HepG2 (cell line): ENCODE results near the gene UAP1L1. TPM values are rescaled to one million over a fixed set of nuclear protein-coding genes. Genes with fewer than 3 reads are reported as not detected.

ENCODE experiments used
- ATAC-seq: fragments of 200-7000 bp; cut with Tn5 transposase; 3 replicates; pipeline ENCODE4 v1.9.1; 2020; ENCODE audit warnings: mild to moderate bottlenecking, moderate library complexity
- BruUV-seq: library from RNA; stranded (reverse); fragments of 400-500 nt; replicated peaks from 2 replicates; lab custom pipeline; 2021; lab: Mats Ljungman, UMichigan
- CTCF ChIA-PET: fragments of 300-600 bp; formaldehyde crosslinking; extraction: SDS; loops from one replicate; lab custom pipeline; 2021; ENCODE audit warnings: low total read pairs, inconsistent platforms, low intra/inter-chr PET ratio; lab: Yijun Ruan, JAX
- POLR2A ChIA-PET: fragments of 350-600 bp; sonication (Branson Sonifier 250); formaldehyde crosslinking; loops from one replicate; lab custom pipeline; 2020; ENCODE audit warnings: antibody characterized with exemption, inconsistent platforms; lab: Yijun Ruan, JAX
- DNase-seq: peaks from one replicate; pipeline ENCODE4 v3.0.0-alpha.2; 2015; ENCODE audit warnings: low spot score
- FAIRE-seq: peaks from 3 replicates; lab custom pipeline; 2011; peaks lifted over from hg19 to GRCh38; lab: Jason Lieb, UNC
- H2AFZ ChIP-seq: one replicate; pipeline ENCODE4 v1.6.1; 2011; ENCODE audit warnings: low read length, inconsistent platforms
- H3K27ac ChIP-seq: fragments of 300-600 bp; 3 replicates; pipeline ENCODE4 v1.8.0; 2011; ENCODE audit warnings: mixed run types, mild to moderate bottlenecking, mixed read lengths, low read length, inconsistent platforms; ENCODE audit not compliant: insufficient read depth; ENCODE audit errors: extremely low read length
- H3K27me3 ChIP-seq, 2 experiments: fragments of 200-600 bp in 1 of 2; 2 replicates in 1 of 2; 3 replicates in 1 of 2; pipeline versions ENCODE4 v1.6.0 to v1.8.0; 2011; ENCODE audit warnings: low read length in 2 of 2, mild to moderate bottlenecking in 2 of 2, moderate library complexity in 2 of 2, inconsistent platforms in 1 of 2; ENCODE audit not compliant: insufficient read depth in 2 of 2, control insufficient read depth in 1 of 2
- H3K36me3 ChIP-seq, 2 experiments: fragments of 200-600 bp in 1 of 2; replicated peaks in 1 of 2; 2 replicates in 1 of 2; 3 replicates in 1 of 2; pipeline versions ENCODE4 v1.5.1 to v1.8.0; 2011; ENCODE audit warnings: low read length in 2 of 2, inconsistent platforms in 1 of 2; ENCODE audit not compliant: insufficient read depth in 2 of 2, control insufficient read depth in 1 of 2
- H3K4me1 ChIP-seq: 2 replicates; pipeline ENCODE4 v1.5.1; 2012; ENCODE audit warnings: low read length, inconsistent platforms; ENCODE audit not compliant: insufficient read depth
- H3K4me2 ChIP-seq: 2 replicates; pipeline ENCODE4 v1.6.0; 2011; ENCODE audit warnings: low read depth, low read length, inconsistent platforms
- H3K4me3 ChIP-seq, 3 experiments: fragments of 200-600 bp in 1 of 3; sonication (generic), shearing (Covaris generic) in 1 of 3; replicated peaks in 1 of 3; 2 replicates each; pipeline ENCODE4 v1.5.1; 2011 to 2016; ENCODE audit warnings: low read length in 3 of 3, inconsistent platforms in 2 of 3, low read depth in 2 of 3, mild to moderate bottlenecking in 2 of 3, control low read depth in 1 of 3, mixed read lengths in 1 of 3; ENCODE audit not compliant: insufficient read depth in 1 of 3
- H3K79me2 ChIP-seq: one replicate; pipeline ENCODE4 v1.6.1; 2011; ENCODE audit warnings: low read length, inconsistent platforms; ENCODE audit not compliant: insufficient read depth
- H3K9ac ChIP-seq: 2 replicates; pipeline ENCODE4 v1.6.0; 2011; ENCODE audit warnings: mild to moderate bottlenecking, low read depth, low read length, inconsistent platforms; ENCODE audit not compliant: insufficient read depth
- H3K9me3 ChIP-seq: 2 replicates; pipeline ENCODE4 v1.5.1; 2012; ENCODE audit warnings: mild to moderate bottlenecking, low read length
- H4K20me1 ChIP-seq: 2 replicates; pipeline ENCODE4 v1.6.0; 2011; ENCODE audit warnings: inconsistent platforms, mild to moderate bottlenecking, low read length, moderate library complexity; ENCODE audit not compliant: insufficient read depth
- AKAP8 ChIP-seq: sonication (generic); formaldehyde crosslinking; IDR thresholded peaks from 2 replicates; pipeline ENCODE4 v1.5.1; 2020; ENCODE audit warnings: mild to moderate bottlenecking, missing genetic modification reagents
- BHLHE40 ChIP-seq: IDR thresholded peaks from 2 replicates; pipeline ENCODE4 v1.6.1; 2011; ENCODE audit warnings: low read length, improper control_type of control experiment
- FOXO1 ChIP-seq: sonication (generic); formaldehyde crosslinking; IDR thresholded peaks from 2 replicates; pipeline ENCODE4 v1.4.0; 2020; ENCODE audit warnings: missing genetic modification reagents
- HES4 ChIP-seq: sonication (generic); formaldehyde crosslinking; IDR thresholded peaks from 2 replicates; pipeline ENCODE4 v1.9.0; 2021; ENCODE audit warnings: mild to moderate bottlenecking, missing genetic modification reagents, borderline replicate concordance
- HINFP ChIP-seq: sonication (generic); formaldehyde crosslinking; IDR thresholded peaks from 2 replicates; pipeline ENCODE4 v1.4.0; 2020; ENCODE audit warnings: low read depth, mild to moderate bottlenecking, missing genetic modification reagents
- MAFG ChIP-seq: sonication (generic); formaldehyde crosslinking; IDR thresholded peaks from 2 replicates; pipeline ENCODE4 v1.5.1; 2020; ENCODE audit warnings: mild to moderate bottlenecking, missing genetic modification reagents
- NFIC ChIP-seq: IDR thresholded peaks from 2 replicates; pipeline ENCODE4 v1.6.1; 2012; ENCODE audit warnings: mild to moderate bottlenecking, low read length, inconsistent platforms
- TRAFD1 ChIP-seq: sonication (generic); formaldehyde crosslinking; IDR thresholded peaks from 2 replicates; pipeline ENCODE4 v1.5.1; 2020; ENCODE audit warnings: missing genetic modification reagents, mild to moderate bottlenecking, borderline replicate concordance
- ZBTB38 ChIP-seq: sonication (generic); formaldehyde crosslinking; IDR thresholded peaks from 2 replicates; pipeline ENCODE4 v1.5.1; 2020; ENCODE audit warnings: mild to moderate bottlenecking, missing genetic modification reagents
- ZFP41 ChIP-seq: sonication (generic); formaldehyde crosslinking; IDR thresholded peaks from 2 replicates; pipeline ENCODE4 v1.4.0; 2020; ENCODE audit warnings: mild to moderate bottlenecking, missing genetic modification reagents, borderline replicate concordance
- ZKSCAN8 ChIP-seq: IDR thresholded peaks from 2 replicates; pipeline ENCODE4 v1.6.1; 2016; ENCODE audit warnings: borderline replicate concordance, missing genetic modification reagents, missing compliant biosample characterization
- ZNF101 ChIP-seq: sonication (generic); formaldehyde crosslinking; IDR thresholded peaks from 2 replicates; pipeline ENCODE4 v1.4.0; 2020; ENCODE audit warnings: mild to moderate bottlenecking, low read depth, missing genetic modification reagents, borderline replicate concordance
- ZNF207 ChIP-seq: fragments of 450-650 bp; IDR thresholded peaks from 2 replicates; pipeline ENCODE4 v1.6.1; 2016; ENCODE audit warnings: antibody characterized with exemption, borderline replicate concordance
- ZNF260 ChIP-seq: sonication (generic); formaldehyde crosslinking; IDR thresholded peaks from 2 replicates; pipeline ENCODE4 v1.4.0; 2020; ENCODE audit warnings: missing genetic modification reagents, low read depth, mild to moderate bottlenecking, borderline replicate concordance
- ZNF275 ChIP-seq: sonication (generic); formaldehyde crosslinking; IDR thresholded peaks from 2 replicates; pipeline ENCODE4 v1.8.0; 2022; ENCODE audit warnings: missing genetic modification reagents, mild to moderate bottlenecking, inconsistent platforms, borderline replicate concordance
- ZNF572 ChIP-seq: sonication (generic); formaldehyde crosslinking; IDR thresholded peaks from 2 replicates; pipeline ENCODE4 v1.5.1; 2020; ENCODE audit warnings: mild to moderate bottlenecking, missing genetic modification reagents
- WGBS: methylation state at CpG from one replicate; pipeline ENCODE4 v1.1.6; 2017; ENCODE audit warnings: low lambda C conversion rate; 5-methylcytosine and 5-hydroxymethylcytosine counted together
- in situ Hi-C: cut with HindIII; loops from 2 replicates; pipeline ENCODE4 v1.10.0; 2017; ENCODE audit warnings: low pct_unique_long_range_greater_than_20kb; ENCODE audit not compliant: extremely low pct_ligation_motif_present
- intact Hi-C: fragments of 100-400 bp; cut with micrococcal nuclease; formaldehyde crosslinking; loops from one replicate; pipeline ENCODE4 v1.10.0; 2022; ENCODE audit not compliant: unreplicated experiment
- polyA plus RNA-seq, 8 experiments: library from polyadenylated mRNA; depleted of rRNA in 3 of 8; stranded (reverse) in 7 of 8; unstranded in 1 of 8; fragments of >200 nt; fragmentation: Illumina TruSeq in 4 of 8; extraction: Trizol in 4 of 8; gene quantifications; 2 replicates each; pipeline versions ENCODE4 v1.2.1 to v1.2.3, GENCODE V29; 2011 to 2016; ENCODE audit warnings: low read depth in 4 of 8, missing spikeins in 1 of 8, mixed read lengths in 1 of 8; ENCODE audit not compliant: insufficient read depth in 1 of 8
- total RNA-seq, 5 experiments: library from RNA; depleted of rRNA; stranded (reverse); fragments of >200 nt; fragmentation: Illumina TruSeq; extraction: Trizol; gene quantifications; 2 replicates each; pipeline ENCODE4 v1.2.3, GENCODE V29; 2016; ENCODE audit warnings: low read depth in 1 of 5

UAP1L1 gene
- total and polyA plus RNA-seq, 2 of the 13 experiments (the other 11 are each of a cell fraction or from before 2014, with no cell fraction given) = 5.4 to 6.4 TPM

GRCh38 chr9:137076636-137077009 lies 694 bp upstream of the UAP1L1 start (continued):
- TF ChIP-seq ZNF260 = no peak
- TF ChIP-seq ZFP41 = no peak
- TF ChIP-seq ZNF101 (CRISPR knock-in tag) = no peak
- TF ChIP-seq, all 625 proteins: peak for 9

GRCh38 chr9:137077758-137078693 lies 709 bp downstream of the UAP1L1 start:
- ATAC-seq (no peak; the same call in 2 of the 3 replicates), FAIRE-seq (no peak), DNase-seq (no peak)
- no peak overlapping the region for H2AFZ ChIP-seq
- in situ Hi-C loops = no loop called here
- H3K4me1 ChIP-seq = peaks cover 46% of the 10 kb centered on the region
- intact Hi-C loops = no loop called here
- no peaks in the 10 kb centered on the region for H3K9me3 ChIP-seq
- peaks cover 9 to 16% of the 10 kb centered on the region in 2 experiments; a peak in 4 of 5 replicates for H3K36me3 ChIP-seq
- H3K4me2 ChIP-seq = peak overlapping the region; percentile 83
- H3K79me2 ChIP-seq = no peaks in the 10 kb centered on the region
- H3K27ac ChIP-seq = no peak overlapping the region
- H3K9ac ChIP-seq = peak overlapping the region; percentile 69
- ChIA-PET CTCF (no interaction called here), POLR2A (interaction anchor here (1.0 to 2.9 kb wide), 4 partner anchors 8 to 162 kb away, joined by 4 to 30 read pairs (median 6); partner anchors contain the start of genes MAN1B1, NPDC1 and TUBB4B)
- BruUV-seq = TSS peak; percentile 41
- no peaks in the 10 kb centered on the region for H3K27me3 ChIP-seq
- 65% methylated on average over 16 of the region's 76 CpGs for WGBS
- no peaks in the 10 kb centered on the region for H4K20me1 ChIP-seq
- peak overlapping the region; percentile 64 to 85 (median 76); a peak in 5 of 6 replicates for H3K4me3 ChIP-seq
- TF ChIP-seq ZNF275 (no peak), ZKSCAN8 (CRISPR knock-in tag) (no peak), ZNF207 (no peak), MAFG (CRISPR knock-in tag) (no peak), TRAFD1 (no peak), NFIC (no peak), ZBTB38 (CRISPR knock-in tag) (peak; percentile 73; the same call in 1 of the 2 replicates), AKAP8 (no peak), BHLHE40 (no peak), FOXO1 (no peak), ZNF572 (CRISPR knock-in tag) (no peak), HES4 (CRISPR knock-in tag) (no peak), HINFP (no peak)
